Calu3 (cell line): ENCODE data around the gene CCL7. TPM values are rescaled to one million over a fixed set of nuclear protein-coding genes. Genes with fewer than 3 reads are reported as not detected.

Experiments used
- BruUV-seq: library from RNA; stranded (reverse); fragments of 400-500 nt; replicated peaks from 2 replicates; lab custom pipeline; 2021; lab: Mats Ljungman, UMichigan
- CTCF ChIA-PET: fragments of 300-600 bp; sonication (Branson Sonifier 250); formaldehyde crosslinking; loops from one replicate; lab custom pipeline; 2022; ENCODE audit warnings: antibody characterized with exemption; lab: Charles Lee
- DNase-seq: peaks from one replicate; pipeline ENCODE4 v3.0.0; 2022
- H3K27ac Mint-ChIP-seq: one replicate; pipeline ENCODE4 v1.8.0; 2022; ENCODE audit warnings: mixed read lengths; ENCODE audit not compliant: unreplicated experiment
- H3K27me3 Mint-ChIP-seq: one replicate; pipeline ENCODE4 v1.8.0; 2022; ENCODE audit warnings: mixed read lengths; ENCODE audit not compliant: unreplicated experiment
- H3K36me3 Mint-ChIP-seq: one replicate; pipeline ENCODE4 v1.8.0; 2022; ENCODE audit warnings: mild to moderate bottlenecking, moderate library complexity, mixed read lengths; ENCODE audit not compliant: insufficient read depth, unreplicated experiment
- H3K4me1 Mint-ChIP-seq: one replicate; pipeline ENCODE4 v1.8.0; 2022; ENCODE audit warnings: mild to moderate bottlenecking, low read depth, mixed read lengths; ENCODE audit not compliant: unreplicated experiment
- H3K4me3 Mint-ChIP-seq: one replicate; pipeline ENCODE4 v1.8.0; 2022; ENCODE audit warnings: mild to moderate bottlenecking, low read depth, moderate library complexity, mixed read lengths; ENCODE audit not compliant: unreplicated experiment
- H3K9me3 Mint-ChIP-seq: one replicate; pipeline ENCODE4 v1.8.0; 2022; ENCODE audit warnings: low read depth, mixed read lengths; ENCODE audit not compliant: unreplicated experiment
- CTCF ChIP-seq: fragments of 200-600 bp; IDR thresholded peaks from one replicate; pipeline ENCODE4 v1.8.0; 2022; ENCODE audit warnings: antibody characterized with exemption; ENCODE audit not compliant: unreplicated experiment
- intact Hi-C: fragments of 100-400 bp; cut with micrococcal nuclease; formaldehyde crosslinking; loops from one replicate; pipeline ENCODE4 v1.10.0; 2022; ENCODE audit not compliant: unreplicated experiment
- total RNA-seq: library from RNA; stranded (reverse); gene quantifications from 2 replicates; pipeline ENCODE4 v1.2.3, GENCODE V29; 2022

The CCL7 gene
- total RNA-seq, 1 experiment from 2014 or later: not detected

- BruUV-seq: no TSS peak
- TF ChIP-seq CTCF: no peak
- Mint-ChIP-seq H3K9me3 (no peaks in the 10 kb centered on the region), H3K27me3 (peaks cover 76% of the 10 kb centered on the region), H3K4me3 (no peak overlapping the region), H3K4me1 (no peaks in the 10 kb centered on the region), H3K27ac (no peak overlapping the region), H3K36me3 (no peaks in the 10 kb centered on the region)
- no peak for DNase-seq
- intact Hi-C loops: no loop called here
- CTCF ChIA-PET: interaction anchor here (1.0 kb wide), 1 partner anchor 49 kb away, joined by 3 read pairs; no protein-coding TSS in a partner anchor
Observed at GRCh38 chr17:34312080-34312479, 42.1 kb downstream of the CCL7 start.

GRCh38 chr17:34313164-34313563 lies 43.1 kb downstream of the CCL7 start:
- no peak for TF ChIP-seq CTCF
- CTCF ChIA-PET: no interaction called here
- BruUV-seq: no TSS peak
- Mint-ChIP-seq H3K4me3 (no peak overlapping the region), H3K4me1 (no peaks in the 10 kb centered on the region), H3K36me3 (no peaks in the 10 kb centered on the region), H3K27me3 (peaks cover 69% of the 10 kb centered on the region), H3K27ac (no peak overlapping the region), H3K9me3 (no peaks in the 10 kb centered on the region)
- intact Hi-C loops: no loop called here
- no peak for DNase-seq

GRCh38 chr17:34314279-34314678 lies 44.3 kb downstream of the CCL7 start:
- TF ChIP-seq CTCF: no peak
- Mint-ChIP-seq H3K4me1 (no peaks in the 10 kb centered on the region), H3K9me3 (no peaks in the 10 kb centered on the region), H3K36me3 (no peaks in the 10 kb centered on the region), H3K27me3 (peaks cover 60% of the 10 kb centered on the region), H3K4me3 (no peak overlapping the region), H3K27ac (no peak overlapping the region)
- CTCF ChIA-PET: no interaction called here
- intact Hi-C loops: no loop called here
- BruUV-seq: no TSS peak
- DNase-seq: no peak

GRCh38 chr17:34318474-34318873 lies 48.5 kb downstream of the CCL7 start:
- CTCF ChIA-PET: no interaction called here
- TF ChIP-seq CTCF: no peak
- peaks cover 78% of the 10 kb centered on the region for H3K27me3 Mint-ChIP-seq
- H3K4me1 Mint-ChIP-seq: no peaks in the 10 kb centered on the region
- no peaks in the 10 kb centered on the region for H3K36me3 Mint-ChIP-seq
- DNase-seq: peak; percentile 34
- no peak overlapping the region for H3K27ac Mint-ChIP-seq
- no TSS peak for BruUV-seq
- H3K9me3 Mint-ChIP-seq: no peaks in the 10 kb centered on the region
- H3K4me3 Mint-ChIP-seq: no peak overlapping the region
- intact Hi-C loops: no loop called here
